ENCODE results near the gene CTDP1.

- TF ChIP-seq CTCF (IDR thresholded peaks at IDR 0.05) (no peak), POLR2A (IDR thresholded peaks at IDR 0.05) (no peak)
Observed at GRCh38 chr18:79798346-79798998, 118.9 kb downstream of the CTDP1 start.

Measured in body of pancreas (tissue), 4 donors.